Activated naive CD4-positive, alpha-beta T cell treated with anti-CD3 and anti-CD28 coated beads, Interleukin-2, amount 50 U/mL, for 72 hours (primary cell): ENCODE measurements around the gene B4GALT5. TPM values are rescaled to one million over a fixed set of nuclear protein-coding genes. Genes with fewer than 3 reads are reported as not detected.
"Not testable (repeated sequence)": the region's sequence is repeated elsewhere in the genome, so short reads cannot be mapped to it uniquely, and the experiment has no call there.

Experiments used
- ATAC-seq, 2 donors: fragments of 150-1000 bp; cut with Tn5 transposase; 2 replicates each; pipeline ENCODE4 v1.10.0; 2021; ENCODE audit warnings: mild to moderate bottlenecking in 2 of 2, moderate library complexity in 2 of 2
- DNase-seq, 2 donors: peaks; one replicate each; pipeline ENCODE4 v3.0.0; 2021 to 2022; ENCODE audit warnings: low spot score in 2 of 2
- H3K27ac Mint-ChIP-seq, 2 donors: one replicate each; pipeline ENCODE4 v1.8.0; 2022; ENCODE audit warnings: mild to moderate bottlenecking in 2 of 2, mixed read lengths in 2 of 2
- H3K36me3 Mint-ChIP-seq, 2 donors: one replicate each; pipeline ENCODE4 v1.8.0; 2022; ENCODE audit warnings: mixed read lengths in 2 of 2
- H3K9me3 Mint-ChIP-seq, 2 donors: one replicate each; pipeline ENCODE4 v1.8.0; 2022; ENCODE audit warnings: mixed read lengths in 2 of 2
- total RNA-seq, 2 donors: library from RNA; stranded (reverse); gene quantifications; one replicate each; pipeline ENCODE4 v1.2.3, GENCODE V29; 2022

The B4GALT5 gene
- 10 to 100 TPM in 1 of 2 donors, 1 to 10 TPM in 1; 9.4 to 19.0 TPM for total RNA-seq

GRCh38 chr20:49713753-49714712 is at the start of gene B4GALT5:
TSS of gene B4GALT5 (minus strand) at chr20:49713878. CDS start at chr20:49713690, 188 bp downstream.
- Mint-ChIP-seq H3K9me3 (no peaks in the 10 kb centered on the region), H3K36me3 (no peaks in the 10 kb centered on the region), H3K27ac (peak within 1 kb of the TSS; percentile 86 to 90)
- peak; percentile 70 to 77 for DNase-seq
- peak; percentile 82 to 86 for ATAC-seq

- H3K36me3 Mint-ChIP-seq: no peaks in the 10 kb centered on the region
- DNase-seq (no peak), ATAC-seq (no peak)
- no peaks in the 10 kb centered on the region for H3K9me3 Mint-ChIP-seq
- peak overlapping the region in 1 of 2 donors; percentile 87 for H3K27ac Mint-ChIP-seq
Observed at GRCh38 chr20:49762940-49763766, 49.5 kb upstream of the B4GALT5 start.

GRCh38 chr20:49761888-49762287 is 48.2 kb upstream of the B4GALT5 start:
- H3K27ac Mint-ChIP-seq, DNase-seq, H3K36me3 Mint-ChIP-seq, ATAC-seq, H3K9me3 Mint-ChIP-seq: not testable (repeated sequence)

- Mint-ChIP-seq H3K36me3 (no peaks in the 10 kb centered on the region), H3K9me3 (no peaks in the 10 kb centered on the region), H3K27ac (no peak overlapping the region)
- no peak for ATAC-seq
- DNase-seq: no peak
Observed at GRCh38 chr20:49759266-49759950, 45.7 kb upstream of the B4GALT5 start.

- DNase-seq: no peak
- ATAC-seq: no peak
- no peaks in the 10 kb centered on the region for H3K9me3 Mint-ChIP-seq
- no peaks in the 10 kb centered on the region for H3K36me3 Mint-ChIP-seq
- no peak overlapping the region for H3K27ac Mint-ChIP-seq
Observed at GRCh38 chr20:49758781-49759180, 45.1 kb upstream of the B4GALT5 start.

GRCh38 chr20:49757597-49757996 is 43.9 kb upstream of the B4GALT5 start:
- ATAC-seq: no peak
- no peaks in the 10 kb centered on the region for H3K36me3 Mint-ChIP-seq
- H3K27ac Mint-ChIP-seq: no peak overlapping the region
- no peaks in the 10 kb centered on the region for H3K9me3 Mint-ChIP-seq
- DNase-seq: no peak

- no peaks in the 10 kb centered on the region for H3K9me3 Mint-ChIP-seq
Observed at GRCh38 chr20:49756241-49756640, 42.6 kb upstream of the B4GALT5 start.

GRCh38 chr20:49754596-49754995 is 40.9 kb upstream of the B4GALT5 start:
- DNase-seq (no peak), ATAC-seq (no peak)
- Mint-ChIP-seq H3K36me3 (no peaks in the 10 kb centered on the region), H3K9me3 (no peaks in the 10 kb centered on the region), H3K27ac (no peak overlapping the region)

More at GRCh38 chr20:49756241-49756640, 42.6 kb upstream of the B4GALT5 start:
- no peak for DNase-seq
- ATAC-seq: no peak
- no peak overlapping the region for H3K27ac Mint-ChIP-seq
- no peaks in the 10 kb centered on the region for H3K36me3 Mint-ChIP-seq

GRCh38 chr20:49753133-49753532 is 39.5 kb upstream of the B4GALT5 start:
- DNase-seq (no peak), ATAC-seq (no peak)
- no peaks in the 10 kb centered on the region for H3K9me3 Mint-ChIP-seq
- no peak overlapping the region for H3K27ac Mint-ChIP-seq
- H3K36me3 Mint-ChIP-seq: no peaks in the 10 kb centered on the region

GRCh38 chr20:49752201-49752903 is 38.7 kb upstream of the B4GALT5 start:
- ATAC-seq (no peak), DNase-seq (no peak)
- no peak overlapping the region for H3K27ac Mint-ChIP-seq
- no peaks in the 10 kb centered on the region for H3K36me3 Mint-ChIP-seq
- H3K9me3 Mint-ChIP-seq: no peaks in the 10 kb centered on the region

GRCh38 chr20:49751397-49751736 is 37.7 kb upstream of the B4GALT5 start:
- H3K9me3 Mint-ChIP-seq: no peaks in the 10 kb centered on the region
- no peak for DNase-seq
- no peak overlapping the region for H3K27ac Mint-ChIP-seq
- no peak for ATAC-seq
- no peaks in the 10 kb centered on the region for H3K36me3 Mint-ChIP-seq

- H3K9me3 Mint-ChIP-seq: no peaks in the 10 kb centered on the region
- DNase-seq: no peak
- H3K36me3 Mint-ChIP-seq: no peaks in the 10 kb centered on the region
- no peak overlapping the region for H3K27ac Mint-ChIP-seq
- peak; percentile 63 to 88 for ATAC-seq
Observed at GRCh38 chr20:49750611-49751396, 37.1 kb upstream of the B4GALT5 start.

GRCh38 chr20:49749625-49750024 is 35.9 kb upstream of the B4GALT5 start:
- no peak for ATAC-seq
- H3K36me3 Mint-ChIP-seq: no peaks in the 10 kb centered on the region
- no peak overlapping the region for H3K27ac Mint-ChIP-seq
- no peak for DNase-seq
- H3K9me3 Mint-ChIP-seq: no peaks in the 10 kb centered on the region

GRCh38 chr20:49748525-49748838 is 34.8 kb upstream of the B4GALT5 start:
- no peaks in the 10 kb centered on the region for H3K9me3 Mint-ChIP-seq
- ATAC-seq (no peak), DNase-seq (no peak)
- H3K36me3 Mint-ChIP-seq: no peaks in the 10 kb centered on the region
- H3K27ac Mint-ChIP-seq: no peak overlapping the region

GRCh38 chr20:49747707-49748524 is 34.2 kb upstream of the B4GALT5 start:
- no peak overlapping the region for H3K27ac Mint-ChIP-seq
- H3K9me3 Mint-ChIP-seq: no peaks in the 10 kb centered on the region
- ATAC-seq: no peak
- H3K36me3 Mint-ChIP-seq: no peaks in the 10 kb centered on the region
- no peak for DNase-seq
